Neuronal stem cell (in vitro differentiated cells): ENCODE data around the gene FAM110D. TPM values are rescaled to one million over a fixed set of nuclear protein-coding genes. Genes with fewer than 3 reads are reported as not detected.

Experiments used
- DNase-seq: peaks from one replicate; pipeline ENCODE4 v3.0.0-alpha.2; 2013; ENCODE audit warnings: low spot score
- H2AFZ ChIP-seq: one replicate; pipeline ENCODE4 v1.6.1; 2013; ENCODE audit warnings: mild to moderate bottlenecking, low read length, inconsistent platforms
- H2AK5ac ChIP-seq: 2 replicates; pipeline ENCODE4 v1.6.1; 2013; ENCODE audit warnings: low read depth, mild to moderate bottlenecking, inconsistent platforms, low read length, moderate library complexity, mixed read lengths
- H2BK120ac ChIP-seq: 2 replicates; pipeline ENCODE4 v1.6.1; 2013; ENCODE audit warnings: low read depth, mild to moderate bottlenecking, inconsistent platforms, low read length, moderate library complexity, mixed read lengths
- H2BK12ac ChIP-seq: one replicate; pipeline ENCODE4 v1.6.1; 2013; ENCODE audit warnings: low read length, inconsistent platforms
- H2BK15ac ChIP-seq: 2 replicates; pipeline ENCODE4 v1.6.1; 2013; ENCODE audit warnings: mild to moderate bottlenecking, low read length, inconsistent platforms, mixed read lengths
- H2BK5ac ChIP-seq: one replicate; pipeline ENCODE4 v1.6.1; 2013; ENCODE audit warnings: inconsistent platforms, mild to moderate bottlenecking, low read length, moderate library complexity
- H3K14ac ChIP-seq: one replicate; pipeline ENCODE4 v1.6.1; 2013; ENCODE audit warnings: low read length, inconsistent platforms
- H3K18ac ChIP-seq: 2 replicates; pipeline ENCODE4 v1.6.1; 2013; ENCODE audit warnings: low read length, inconsistent platforms
- H3K23ac ChIP-seq: 2 replicates; pipeline ENCODE4 v1.6.1; 2013; ENCODE audit warnings: low read depth, mild to moderate bottlenecking, mixed read lengths, low read length, inconsistent platforms; ENCODE audit not compliant: poor library complexity
- H3K27ac ChIP-seq: replicated peaks from 3 replicates; pipeline ENCODE4 v1.5.1; 2013; ENCODE audit warnings: low read length, inconsistent platforms
- H3K27me3 ChIP-seq, 3 experiments: 2 replicates each; pipeline ENCODE4 v1.6.1; 2013; ENCODE audit warnings: low read length in 3 of 3, mild to moderate bottlenecking in 2 of 3, inconsistent platforms in 1 of 3, low read depth in 1 of 3, mixed read lengths in 1 of 3, moderate library complexity in 1 of 3; ENCODE audit not compliant: control insufficient read depth in 3 of 3, insufficient read depth in 3 of 3
- H3K36me3 ChIP-seq, 2 donors: replicated peaks in 1 of 2; 2 replicates each; pipeline ENCODE4 v1.6.1; 2013; ENCODE audit warnings: low read length in 2 of 2; ENCODE audit not compliant: control insufficient read depth in 2 of 2, insufficient read depth in 2 of 2
- H3K4ac ChIP-seq: 2 replicates; pipeline ENCODE4 v1.6.1; 2013; ENCODE audit warnings: inconsistent platforms, mild to moderate bottlenecking, low read length, moderate library complexity
- H3K4me1 ChIP-seq, 2 donors: 1 replicate in 1 of 2; 2 replicates in 1 of 2; pipeline ENCODE4 v1.6.1; 2013; ENCODE audit warnings: low read length in 2 of 2, low read depth in 1 of 2; ENCODE audit not compliant: control insufficient read depth in 2 of 2, insufficient read depth in 1 of 2
- H3K4me2 ChIP-seq: one replicate; pipeline ENCODE4 v1.6.1; 2013; ENCODE audit warnings: mild to moderate bottlenecking, low read length, inconsistent platforms; ENCODE audit not compliant: insufficient read depth, poor library complexity, severe bottlenecking
- H3K4me3 ChIP-seq, 2 donors: 2 replicates each; pipeline ENCODE4 v1.5.1; 2013; ENCODE audit warnings: low read length in 2 of 2, mild to moderate bottlenecking in 2 of 2, inconsistent platforms in 1 of 2, moderate library complexity in 1 of 2
- H3K79me1 ChIP-seq: one replicate; pipeline ENCODE4 v1.6.1; 2013; ENCODE audit warnings: low read depth, mild to moderate bottlenecking, inconsistent platforms, low read length, moderate library complexity
- H3K9ac ChIP-seq: one replicate; pipeline ENCODE4 v1.6.1; 2013; ENCODE audit warnings: mild to moderate bottlenecking, low read depth, low read length, inconsistent platforms; ENCODE audit not compliant: poor library complexity
- H3K9me3 ChIP-seq, 2 donors: replicated peaks in 1 of 2; 2 replicates each; pipeline versions ENCODE3 to v1.6.1; 2013; ENCODE audit warnings: low read length in 2 of 2, mild to moderate bottlenecking in 2 of 2, inconsistent platforms in 1 of 2, low read depth in 1 of 2, mixed read lengths in 1 of 2, moderate library complexity in 1 of 2; ENCODE audit not compliant: control insufficient read depth in 2 of 2, insufficient read depth in 1 of 2
- H4K8ac ChIP-seq: one replicate; pipeline ENCODE4 v1.6.1; 2013; ENCODE audit warnings: low read depth, mild to moderate bottlenecking, inconsistent platforms, low read length, moderate library complexity
- H4K91ac ChIP-seq: one replicate; pipeline ENCODE4 v1.6.1; 2013; ENCODE audit warnings: low read length, low read depth, mild to moderate bottlenecking, inconsistent platforms; ENCODE audit not compliant: poor library complexity
- WGBS, 2 donors: extraction: QIAGEN DNeasy Blood & Tissue Kit; methylation state at CpG; one replicate each; pipeline ENCODE4 v1.1.7; 2013; ENCODE audit warnings: missing lambda C conversion rate in 2 of 2, mixed read lengths in 1 of 2; ENCODE audit not compliant: insufficient read length in 2 of 2, insufficient replicate concordance in 1 of 2; ENCODE audit errors: extremely low coverage in 2 of 2; 5-methylcytosine and 5-hydroxymethylcytosine counted together
- polyA plus RNA-seq, 2 experiments: library from polyadenylated mRNA; stranded (reverse); fragments of 200-250 nt; gene quantifications; one replicate each; pipeline ENCODE4 v1.2.3, GENCODE V29; 2013

Gene FAM110D
- polyA plus RNA-seq (2013, experiment 1 of 2), result 0.61 TPM
- polyA plus RNA-seq (2013, experiment 2 of 2), result 0.54 TPM

DNA sequence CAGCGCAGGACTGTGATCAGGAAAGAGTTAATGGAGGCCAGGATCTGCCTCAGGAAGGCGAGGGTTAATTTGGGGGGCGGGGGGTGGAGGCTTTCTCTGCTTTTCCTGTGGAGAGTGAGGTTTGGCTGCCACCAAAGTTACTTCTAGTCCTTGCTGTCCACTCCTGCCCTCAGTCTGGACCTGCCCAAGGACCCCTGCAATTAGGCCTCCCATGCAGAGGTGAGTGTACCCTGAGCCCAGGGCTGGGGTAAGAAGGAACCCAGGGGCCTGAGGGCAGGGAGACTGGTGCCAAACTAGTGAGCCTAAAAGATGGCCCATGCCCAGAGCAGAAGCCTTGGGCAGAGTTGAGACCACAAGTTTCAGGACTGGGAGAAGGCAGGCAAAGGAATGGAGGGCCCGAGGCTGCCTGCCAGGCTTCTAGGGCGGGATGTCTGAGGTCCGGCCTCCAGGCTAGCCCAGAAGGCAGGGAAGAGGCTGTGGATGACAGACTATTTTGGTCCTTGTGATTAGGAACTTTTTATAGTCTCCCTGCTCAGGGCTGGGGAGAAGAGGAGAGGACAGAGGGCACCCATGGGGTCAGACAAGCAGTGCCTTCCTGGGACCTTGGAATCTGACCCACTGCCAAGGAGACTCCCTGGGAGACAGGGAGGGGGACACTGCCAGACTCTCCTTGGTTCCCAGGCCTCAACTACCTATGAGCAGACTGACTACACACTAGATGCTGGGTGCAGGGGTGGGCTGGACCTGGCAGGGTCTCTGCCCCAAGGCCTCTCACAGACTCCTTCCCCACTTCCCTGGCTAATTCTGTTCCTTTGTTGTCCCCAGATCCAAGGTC lies at the start of gene FAM110D:
Gene FAM110D (plus strand): TSS at position 172 of the 835 bp plus-strand sequence. CDS start 2,213 bp downstream, outside the sequence.
- H2BK15ac ChIP-seq, result peak within 1 kb of the TSS; percentile 49
- H3K36me3 ChIP-seq, result no peaks in the 10 kb centered on the region
- H3K18ac ChIP-seq, result peak within 1 kb of the TSS; percentile 73
- H3K4me2 ChIP-seq, result no peak within 1 kb of the TSS
- no peak within 1 kb of the TSS for H3K14ac ChIP-seq
- no peak within 1 kb of the TSS for H2BK5ac ChIP-seq
- peak within 1 kb of the TSS; percentile 43 to 50 for H3K4me3 ChIP-seq
- WGBS, 2 donors, result no CpG with 5 or more reads among the region's 6 CpGs
- no peaks in the 10 kb centered on the region for H3K9me3 ChIP-seq
- H4K91ac ChIP-seq, result no peak within 1 kb of the TSS
- peaks cover 44 to 50% of the 10 kb centered on the region in 2 donors for H3K4me1 ChIP-seq
- no peak within 1 kb of the TSS for H2BK12ac ChIP-seq
- no peak within 1 kb of the TSS for H2BK120ac ChIP-seq
- H3K27me3 ChIP-seq, result peaks cover 3 to 38% (median 5%) of the 10 kb centered on the region in 3 experiments
- H3K27ac ChIP-seq, result no peak within 1 kb of the TSS
- H3K4ac ChIP-seq, result no peak within 1 kb of the TSS
- H4K8ac ChIP-seq, result no peak within 1 kb of the TSS
- H3K9ac ChIP-seq, result no peak within 1 kb of the TSS
- H3K79me1 ChIP-seq, result no peaks in the 10 kb centered on the region
- H2AK5ac ChIP-seq, result peak within 1 kb of the TSS; percentile 13
- no peak for DNase-seq
- H3K23ac ChIP-seq, result no peak within 1 kb of the TSS
- peak within 1 kb of the TSS; percentile 84 for H2AFZ ChIP-seq

DNA sequence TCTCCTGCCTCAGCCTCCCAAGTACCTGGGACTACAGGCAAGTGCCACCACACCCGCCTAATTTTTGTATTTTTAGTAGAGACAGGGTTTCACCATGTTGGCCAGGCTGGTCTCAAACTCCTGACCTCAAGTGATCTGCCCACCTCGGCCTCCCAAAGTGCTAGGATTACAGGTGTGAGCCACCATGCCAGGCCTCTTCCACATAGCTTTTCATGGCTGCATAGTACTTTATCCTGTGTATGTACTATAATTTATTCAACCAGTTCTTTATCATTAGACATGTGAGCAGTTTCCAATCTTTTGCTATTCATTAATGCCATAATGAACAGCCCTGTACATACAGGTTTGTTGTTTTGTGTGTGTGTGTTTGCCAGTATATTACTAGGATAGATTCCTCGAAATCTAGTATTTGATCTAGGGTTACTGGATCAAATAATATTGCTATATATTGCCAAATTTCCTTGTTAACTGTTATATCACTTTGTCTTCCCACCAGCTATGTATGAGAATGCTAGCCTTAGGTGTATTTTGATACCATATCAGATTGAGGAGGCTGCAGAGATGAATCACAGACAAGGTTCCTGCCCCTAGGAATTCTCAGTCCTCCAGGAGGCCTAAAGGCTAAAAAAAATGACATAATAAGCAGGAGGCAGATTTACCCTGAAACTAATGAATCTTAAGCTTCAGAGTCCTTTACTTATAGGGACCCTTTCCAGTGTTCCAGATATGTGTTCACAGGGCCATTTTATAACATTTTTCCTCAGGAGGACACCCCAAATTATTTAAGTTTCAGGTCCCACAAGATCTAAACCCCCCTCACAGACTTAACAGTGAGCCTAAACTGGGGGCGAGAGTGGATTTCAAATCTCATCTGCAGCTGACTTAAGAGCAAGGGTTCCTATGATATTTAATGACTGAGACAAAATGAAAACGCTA lies 49.4 kb upstream of the FAM110D start:
- Histone ChIP-seq H2AK5ac (no peak overlapping the region), H3K9ac (no peak overlapping the region), H2BK120ac (no peak overlapping the region), H2BK15ac (no peak overlapping the region), H3K18ac (no peak overlapping the region), H4K91ac (no peak overlapping the region), H3K4me3 (peak overlapping the region in 1 of 2 donors; percentile 99), H3K23ac (no peak overlapping the region), H2BK12ac (no peak overlapping the region), H3K27me3 (no peaks in the 10 kb centered on the region), H3K79me1 (peaks cover 3% of the 10 kb centered on the region), H3K9me3 (no peaks in the 10 kb centered on the region), H3K4ac (no peak overlapping the region), H3K36me3 (peaks cover 5 to 11% of the 10 kb centered on the region in 2 donors), H3K4me1 (peaks cover 6 to 13% of the 10 kb centered on the region in 2 donors), H3K14ac (no peak overlapping the region), H3K27ac (no peak overlapping the region), H3K4me2 (no peak overlapping the region), H2BK5ac (no peak overlapping the region), H4K8ac (no peak overlapping the region), H2AFZ (no peak overlapping the region)
- no peak for DNase-seq
- no CpG with 5 or more reads among the region's 5 CpGs for WGBS, 2 donors

DNA sequence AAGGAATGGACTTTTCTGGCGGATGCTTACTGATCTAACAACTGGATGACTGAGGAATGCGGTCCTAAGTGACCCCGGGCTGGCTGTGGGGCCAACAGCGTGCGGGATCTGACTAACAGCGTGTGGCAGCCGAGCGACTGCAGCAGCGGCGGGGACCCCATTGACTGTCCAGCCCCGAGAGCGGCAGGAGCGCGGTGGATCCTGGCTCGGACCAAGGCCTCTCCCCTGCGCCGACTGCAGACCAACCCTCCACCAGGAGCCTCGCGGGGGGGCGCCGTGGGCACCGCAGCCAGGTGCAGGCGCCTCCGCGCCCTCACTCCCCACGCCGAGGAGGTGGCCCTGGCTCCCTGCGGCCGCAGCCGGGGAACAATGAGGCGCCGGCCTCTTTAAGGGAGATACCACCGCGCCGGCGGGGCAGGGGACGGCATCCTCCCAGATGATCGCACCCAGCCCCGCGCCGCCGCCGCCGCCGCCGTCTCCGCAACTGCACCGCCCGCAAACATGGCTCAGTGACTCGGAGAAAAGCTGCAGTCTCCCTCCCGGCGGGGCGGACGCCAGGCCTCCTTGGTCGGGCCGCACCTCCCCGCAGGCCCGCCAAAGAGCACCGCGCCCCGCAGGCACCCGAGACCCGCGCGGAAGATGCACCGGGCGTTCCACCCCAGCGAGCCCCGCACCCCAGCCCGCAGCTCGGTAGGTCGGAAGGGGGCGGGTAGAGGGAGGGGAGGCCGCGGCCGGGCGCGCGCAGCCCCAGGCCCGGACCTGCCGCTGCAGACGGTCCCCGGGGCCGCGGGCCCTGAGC lies 47.9 kb upstream of the FAM110D start:
- H3K4me1 ChIP-seq, result peaks cover 6 to 10% of the 10 kb centered on the region in 2 donors

More for the DNA sequence above, 47.9 kb upstream of the FAM110D start:
- Histone ChIP-seq H2AFZ (peak overlapping the region; percentile 98), H2BK12ac (peak overlapping the region; percentile 75), H2BK120ac (peak overlapping the region; percentile 47), H3K27me3 (no peaks in the 10 kb centered on the region), H2BK5ac (peak overlapping the region; percentile 99), H3K4me2 (peak overlapping the region; percentile 89), H3K4ac (no peak overlapping the region), H3K23ac (peak overlapping the region; percentile 93), H3K18ac (peak overlapping the region; percentile 99), H3K79me1 (peaks cover 3% of the 10 kb centered on the region), H3K27ac (peak overlapping the region; percentile 95), H4K8ac (no peak overlapping the region), H3K36me3 (peaks cover 7 to 24% of the 10 kb centered on the region in 2 donors), H3K9ac (peak overlapping the region; percentile 95), H2BK15ac (peak overlapping the region; percentile 99), H3K4me3 (peak overlapping the region; percentile 91 to 99), H3K9me3 (no peaks in the 10 kb centered on the region), H4K91ac (peak overlapping the region; percentile 92), H2AK5ac (peak overlapping the region; percentile 95), H3K14ac (peak overlapping the region; percentile 89)
- WGBS, 2 donors, result no CpG with 5 or more reads among the region's 85 CpGs
- DNase-seq, result peak; percentile 87
